Renal pelvis (tissue), 4 donors: ENCODE measurements around the gene SGK2. TPM values are rescaled to one million over a fixed set of nuclear protein-coding genes. Genes with fewer than 3 reads are reported as not detected.
"Not testable (repeated sequence)": the region's sequence is repeated elsewhere in the genome, so short reads cannot be mapped to it uniquely, and the experiment has no call there.

Source experiments
- DNase-seq: peaks from one replicate; pipeline ENCODE4 v3.0.0-alpha.2; 2013
- polyA plus RNA-seq, 3 donors: library from polyadenylated mRNA; unstranded; fragments of 120-200 nt; gene quantifications; one replicate each; pipeline ENCODE4 v1.2.1, GENCODE V29; 2013; ENCODE audit not compliant: insufficient read length in 3 of 3

SGK2 gene
- polyA plus RNA-seq, 3 donors = 38.4 to 80.6 (median 66.7) TPM

GRCh38 chr20:43559147-43559987 is 540 bp downstream of the SGK2 start:
- DNase-seq = no peak

- no peak for DNase-seq
Measured at GRCh38 chr20:43560974-43561373, 2.1 kb downstream of the SGK2 start.

- DNase-seq = no peak
Measured at GRCh38 chr20:43563429-43563828, 4.6 kb downstream of the SGK2 start.

GRCh38 chr20:43563991-43564390 is 5.2 kb downstream of the SGK2 start:
- DNase-seq = no peak

GRCh38 chr20:43564455-43564854 is 5.6 kb downstream of the SGK2 start:
- DNase-seq = no peak

GRCh38 chr20:43564993-43565757 is 6.3 kb downstream of the SGK2 start:
- DNase-seq = no peak

GRCh38 chr20:43565758-43566104 is 6.9 kb downstream of the SGK2 start:
- DNase-seq = no peak

- no peak for DNase-seq
Measured at GRCh38 chr20:43567477-43567876, 8.7 kb downstream of the SGK2 start.

GRCh38 chr20:43568706-43569105 is 9.9 kb downstream of the SGK2 start:
- no peak for DNase-seq

GRCh38 chr20:43569282-43569681 is 10.5 kb downstream of the SGK2 start:
- no peak for DNase-seq

GRCh38 chr20:43570496-43570895 is 11.7 kb downstream of the SGK2 start:
- no peak for DNase-seq

- no peak for DNase-seq
Measured at GRCh38 chr20:43571310-43571709, 12.5 kb downstream of the SGK2 start.

GRCh38 chr20:43571771-43572170 is 12.9 kb downstream of the SGK2 start:
- no peak for DNase-seq

- DNase-seq = no peak
Measured at GRCh38 chr20:43572891-43573290, 14.1 kb downstream of the SGK2 start.

GRCh38 chr20:43576108-43576507 is 17.3 kb downstream of the SGK2 start:
- DNase-seq = no peak

GRCh38 chr20:43579861-43580793 is 21.3 kb downstream of the SGK2 start:
- no peak for DNase-seq

GRCh38 chr20:43583133-43583864 is 24.5 kb downstream of the SGK2 start:
- no peak for DNase-seq

- DNase-seq = no peak
Measured at GRCh38 chr20:43583982-43584432, 25.2 kb downstream of the SGK2 start.

- DNase-seq = no peak
Measured at GRCh38 chr20:43584448-43585136, 25.8 kb downstream of the SGK2 start.

GRCh38 chr20:43586641-43587040 is 27.8 kb downstream of the SGK2 start:
- DNase-seq = no peak

- DNase-seq = not testable (repeated sequence)
Measured at GRCh38 chr20:43588526-43588925, 29.7 kb downstream of the SGK2 start.
